CD4-positive, alpha-beta T cell treated with Interleukin-4 for 1 hour (primary cell): Measurements from ENCODE around the gene KRT20.

Source experiments
- DNase-seq, 2 donors: peaks; one replicate each; pipeline ENCODE4 v3.0.0-alpha.2; 2020 to 2022

The KRT20 gene

GRCh38 chr17:40848583-40849235 is 36.3 kb downstream of the KRT20 start:
- DNase-seq = no peak

- DNase-seq = no peak
Observed at GRCh38 chr17:40846515-40847144, 38.4 kb downstream of the KRT20 start.

- DNase-seq = no peak
Observed at GRCh38 chr17:40844671-40845107, 40.4 kb downstream of the KRT20 start.

GRCh38 chr17:40843242-40843641 is 41.8 kb downstream of the KRT20 start:
- no peak for DNase-seq

- DNase-seq = no peak
Observed at GRCh38 chr17:40841246-40841645, 43.8 kb downstream of the KRT20 start.

- DNase-seq = no peak
Observed at GRCh38 chr17:40839194-40839593, 45.8 kb downstream of the KRT20 start.

- DNase-seq = no peak
Observed at GRCh38 chr17:40836020-40836419, 49.0 kb downstream of the KRT20 start.

- DNase-seq = no peak
Observed at GRCh38 chr17:40833882-40834281, 51.2 kb downstream of the KRT20 start.

GRCh38 chr17:40832840-40833239 is 52.2 kb downstream of the KRT20 start:
- no peak for DNase-seq

GRCh38 chr17:40830085-40830776 is 54.8 kb downstream of the KRT20 start:
- no peak for DNase-seq

- no peak for DNase-seq
Observed at GRCh38 chr17:40828454-40829044, 56.5 kb downstream of the KRT20 start.

GRCh38 chr17:40827746-40828453 is 57.1 kb downstream of the KRT20 start:
- DNase-seq = no peak
